RPMI8226 (cell line): ENCODE data around the gene OR8J1.
"Not testable (repeated sequence)": the region's sequence is repeated elsewhere in the genome, so short reads cannot be mapped to it uniquely, and the experiment has no call there.

ENCODE experiments used
- DNase-seq: peaks from one replicate; pipeline ENCODE4 v3.0.0-alpha.2; 2015

The OR8J1 gene

GRCh38 chr11:56353991-56354390 is at the start of gene OR8J1:
Gene OR8J1 (plus strand): TSS chr11:56354291. CDS start chr11:56360247, 5,956 bp downstream.
- DNase-seq = no peak

GRCh38 chr11:56307836-56308235 is 46.3 kb upstream of the OR8J1 start:
- no peak for DNase-seq

GRCh38 chr11:56314844-56315243 is 39.2 kb upstream of the OR8J1 start, which contains the start of gene OR8K3:
Gene OR8K3 (plus strand): TSS chr11:56315144. CDS start chr11:56318307, 3,163 bp downstream.
- DNase-seq = no peak

GRCh38 chr11:56331861-56332491 is 22.1 kb upstream of the OR8J1 start:
- DNase-seq = peak; percentile 39

GRCh38 chr11:56333156-56333555 is 20.9 kb upstream of the OR8J1 start:
- no peak for DNase-seq

GRCh38 chr11:56340289-56340688 is 13.8 kb upstream of the OR8J1 start:
- DNase-seq = no peak

GRCh38 chr11:56345739-56346138 is 8.4 kb upstream of the OR8J1 start, which contains the start of gene OR8K1:
Gene OR8K1 (plus strand): TSS chr11:56346039. CDS start chr11:56346039, 0 bp downstream.
- no peak for DNase-seq

- DNase-seq = no peak
Measured at GRCh38 chr11:56375324-56375723, 21.2 kb downstream of the OR8J1 start, which contains the start of gene OR8U1. Gene OR8U1 (plus strand): TSS chr11:56375624. CDS start chr11:56375624, 0 bp downstream.

- DNase-seq = no peak
Measured at GRCh38 chr11:56380120-56380519, 26.0 kb downstream of the OR8J1 start.

- DNase-seq = no peak
Measured at GRCh38 chr11:56394381-56394780, 40.3 kb downstream of the OR8J1 start.

- peak; percentile 6 for DNase-seq
Measured at GRCh38 chr11:56396047-56396446, 42.0 kb downstream of the OR8J1 start.

GRCh38 chr11:56401858-56402461 is 47.9 kb downstream of the OR8J1 start:
- not testable (repeated sequence) for DNase-seq

- no peak for DNase-seq
Measured at GRCh38 chr11:56404393-56404792, 50.3 kb downstream of the OR8J1 start.

GRCh38 chr11:56410801-56411200 is 56.7 kb downstream of the OR8J1 start:
- DNase-seq = no peak
